22Rv1 (cell line): ENCODE data around the gene MIPOL1.

Source experiments
- H3K27ac ChIP-seq: fragments of 450-650 bp; 2 replicates; pipeline ENCODE4 v1.5.1; 2017
- ZFX ChIP-seq: fragments of 450-650 bp; IDR thresholded peaks from 2 replicates; pipeline ENCODE4 v1.6.1; 2017; ENCODE audit warnings: antibody characterized with exemption, borderline replicate concordance
- TF ChIP-seq, protein P1 (sequence below): fragments of 450-650 bp; IDR thresholded peaks from 2 replicates; pipeline ENCODE4 v1.5.1; 2017; ENCODE audit warnings: mild to moderate bottlenecking

MIPOL1 gene

DNA sequence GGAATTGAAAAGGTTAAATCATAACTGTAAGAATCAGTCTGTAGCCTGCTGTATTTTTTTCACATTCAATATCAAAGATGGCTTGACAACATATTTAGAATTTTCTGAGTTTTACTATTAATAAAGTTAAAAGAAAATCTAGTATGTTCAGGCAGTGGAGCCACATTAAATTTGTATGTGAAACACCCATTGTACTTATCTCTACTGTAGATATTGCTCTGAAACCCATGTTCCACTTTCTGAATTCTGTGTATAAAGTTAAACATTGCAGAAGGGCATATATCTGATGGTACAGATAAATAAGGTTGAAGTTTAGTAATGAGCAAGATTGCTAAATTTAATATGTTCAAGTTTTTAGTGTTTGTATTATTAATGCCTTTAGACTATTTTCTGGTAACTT, 224.6 kb downstream of the MIPOL1 start:
- H3K27ac ChIP-seq, result no peak overlapping the region
- TF ChIP-seq, protein P1, sequence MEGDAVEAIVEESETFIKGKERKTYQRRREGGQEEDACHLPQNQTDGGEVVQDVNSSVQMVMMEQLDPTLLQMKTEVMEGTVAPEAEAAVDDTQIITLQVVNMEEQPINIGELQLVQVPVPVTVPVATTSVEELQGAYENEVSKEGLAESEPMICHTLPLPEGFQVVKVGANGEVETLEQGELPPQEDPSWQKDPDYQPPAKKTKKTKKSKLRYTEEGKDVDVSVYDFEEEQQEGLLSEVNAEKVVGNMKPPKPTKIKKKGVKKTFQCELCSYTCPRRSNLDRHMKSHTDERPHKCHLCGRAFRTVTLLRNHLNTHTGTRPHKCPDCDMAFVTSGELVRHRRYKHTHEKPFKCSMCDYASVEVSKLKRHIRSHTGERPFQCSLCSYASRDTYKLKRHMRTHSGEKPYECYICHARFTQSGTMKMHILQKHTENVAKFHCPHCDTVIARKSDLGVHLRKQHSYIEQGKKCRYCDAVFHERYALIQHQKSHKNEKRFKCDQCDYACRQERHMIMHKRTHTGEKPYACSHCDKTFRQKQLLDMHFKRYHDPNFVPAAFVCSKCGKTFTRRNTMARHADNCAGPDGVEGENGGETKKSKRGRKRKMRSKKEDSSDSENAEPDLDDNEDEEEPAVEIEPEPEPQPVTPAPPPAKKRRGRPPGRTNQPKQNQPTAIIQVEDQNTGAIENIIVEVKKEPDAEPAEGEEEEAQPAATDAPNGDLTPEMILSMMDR, result no peak
- TF ChIP-seq ZFX, result no peak

DNA sequence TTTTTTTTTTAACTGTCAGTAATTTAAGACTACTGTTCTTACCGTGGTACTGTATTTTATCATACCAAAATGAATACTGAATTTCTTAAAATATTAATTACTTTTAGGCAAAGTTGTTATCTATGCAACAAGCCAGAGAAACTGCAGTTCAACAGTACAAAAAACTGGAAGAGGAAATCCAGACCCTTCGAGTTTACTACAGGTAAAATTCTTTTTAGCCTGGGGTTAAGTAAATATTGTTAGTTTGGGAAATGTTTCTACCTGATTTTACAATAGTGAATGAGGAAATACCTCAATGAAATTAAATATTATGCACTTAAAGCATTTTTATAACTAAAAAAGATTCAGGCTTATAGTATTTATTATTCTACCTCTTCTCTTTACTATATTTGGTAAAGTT, 225.0 kb downstream of the MIPOL1 start:
- H3K27ac ChIP-seq, result no peak overlapping the region
- TF ChIP-seq, protein P1, result no peak
- TF ChIP-seq ZFX, result no peak

DNA sequence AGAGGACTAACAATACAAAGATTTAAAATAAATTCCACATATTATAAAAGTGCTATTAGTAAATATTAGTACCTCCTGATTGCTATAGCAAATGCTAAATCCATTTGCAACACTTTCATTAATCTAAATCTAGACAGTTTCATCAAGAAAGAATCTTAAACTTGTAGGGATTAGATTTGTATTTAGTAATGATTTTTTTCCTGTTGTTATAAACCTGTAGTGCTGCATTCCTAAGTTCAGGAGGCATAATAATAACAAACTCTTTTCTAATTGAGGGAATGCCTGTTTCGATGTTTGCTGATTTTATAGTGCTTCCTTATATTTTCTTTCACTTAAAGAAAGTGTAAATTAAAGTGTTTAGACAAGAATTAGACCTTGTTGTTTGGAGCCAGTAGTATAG, 231.2 kb downstream of the MIPOL1 start:
- TF ChIP-seq, protein P1, result no peak
- TF ChIP-seq ZFX, result no peak
- H3K27ac ChIP-seq, result no peak overlapping the region

DNA sequence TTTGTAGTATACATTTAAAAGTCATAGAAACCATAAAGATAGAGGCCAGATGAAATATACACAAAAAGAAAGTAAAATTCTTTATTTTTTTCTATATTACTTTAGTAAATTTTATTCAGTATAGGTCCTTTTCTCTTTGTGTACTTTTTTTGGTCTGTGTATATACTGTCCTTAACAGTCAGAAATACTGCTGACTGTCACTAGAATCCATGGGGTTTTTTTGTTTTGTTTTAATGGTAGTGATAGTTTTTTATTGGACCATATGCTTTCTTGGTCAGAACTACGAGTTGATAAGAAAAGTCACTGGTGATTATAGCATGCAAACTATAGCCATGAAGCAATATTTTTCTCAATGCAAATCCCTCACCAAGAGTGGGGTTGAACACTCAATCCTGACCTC, 231.9 kb downstream of the MIPOL1 start:
- H3K27ac ChIP-seq, result no peak overlapping the region
- TF ChIP-seq ZFX, result no peak
- TF ChIP-seq, protein P1, result no peak

DNA sequence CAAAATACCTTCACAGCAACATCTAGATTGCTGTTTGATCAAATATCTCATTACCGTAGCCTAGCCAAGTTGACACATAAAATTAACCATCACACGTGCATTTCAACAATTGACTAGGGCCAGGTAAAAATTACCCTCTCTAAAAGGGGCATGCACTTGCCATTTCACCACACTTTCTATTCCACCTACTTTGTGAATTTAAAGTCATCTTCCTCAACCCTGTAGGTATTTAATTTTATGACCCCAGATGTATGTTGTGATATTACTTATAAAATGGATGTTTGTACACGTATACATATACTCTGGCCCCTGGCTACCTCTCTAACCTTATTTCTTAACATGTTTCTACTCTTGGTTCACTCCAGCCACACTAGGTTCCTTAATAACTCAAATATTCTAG, 237.1 kb downstream of the MIPOL1 start:
- TF ChIP-seq, protein P1, result no peak
- TF ChIP-seq ZFX, result no peak
- H3K27ac ChIP-seq, result peak overlapping the region; percentile 88

DNA sequence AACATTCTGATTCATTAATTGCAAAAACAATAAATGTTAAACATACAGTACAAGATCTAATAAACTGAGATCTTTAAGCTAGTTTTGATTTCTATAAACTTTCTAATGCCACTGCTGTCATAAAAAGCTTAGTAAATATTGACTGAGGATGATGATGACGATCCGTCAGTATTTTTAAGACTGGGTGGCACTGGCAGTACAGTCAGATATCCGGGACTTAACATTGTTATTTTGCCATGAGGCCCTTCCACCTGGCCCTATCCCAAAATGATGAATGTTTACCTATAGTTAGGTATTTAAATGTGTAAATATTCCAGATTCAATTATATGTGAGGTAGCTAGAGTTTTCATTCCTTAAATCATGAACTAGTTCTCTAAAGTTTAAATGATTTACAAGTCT, 238.8 kb downstream of the MIPOL1 start:
- TF ChIP-seq, protein P1, result no peak
- TF ChIP-seq ZFX, result no peak
- H3K27ac ChIP-seq, result peak overlapping the region; percentile 88

DNA sequence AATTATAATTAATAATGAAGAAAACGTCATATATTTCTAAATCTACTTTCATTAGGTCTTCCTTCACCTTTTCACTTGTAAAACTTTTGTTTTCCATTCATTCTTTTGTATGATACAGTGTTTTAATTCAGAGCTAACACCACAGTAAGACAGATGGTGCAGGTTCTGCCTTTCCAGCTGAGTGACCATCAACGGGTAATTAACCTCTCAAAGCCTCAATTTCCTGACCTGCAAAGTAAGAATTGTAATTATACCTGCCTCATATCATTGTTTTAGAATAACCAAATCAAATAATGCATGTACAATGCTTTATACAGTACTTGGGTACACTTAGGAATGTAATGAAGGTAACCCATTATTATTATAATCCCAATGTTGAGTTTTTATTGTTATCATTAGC, 239.8 kb downstream of the MIPOL1 start:
- H3K27ac ChIP-seq, result peak overlapping the region; percentile 88
- TF ChIP-seq, protein P1, result no peak
- no peak for TF ChIP-seq ZFX
